Adrenal gland (tissue), 12 donors: Measurements from ENCODE around the gene MAN1B1. TPM values are rescaled to one million over a fixed set of nuclear protein-coding genes. Genes with fewer than 3 reads are reported as not detected.

ENCODE experiments used
- DNase-seq, 7 donors: peaks; one replicate each; pipeline ENCODE4 v3.0.0-alpha.2; 2019 to 2020
- H3K27ac ChIP-seq, 5 donors: fragments of 200-600 bp; sonication (generic) in 4 of 5; 1 replicate in 3 of 5; 2 replicates in 2 of 5; pipeline versions ENCODE4 v1.5.1 to v1.8.0; 2016 to 2020; ENCODE audit warnings: mild to moderate bottlenecking in 1 of 5
- H3K27me3 ChIP-seq: fragments of 200-600 bp; 2 replicates; pipeline ENCODE4 v1.8.0; 2021
- H3K36me3 ChIP-seq, 2 donors: fragments of 200-600 bp; replicated peaks in 1 of 2; 1 replicate in 1 of 2; 2 replicates in 1 of 2; pipeline versions ENCODE4 v1.5.1 to v1.8.0; 2018 to 2022
- H3K4me1 ChIP-seq, 2 donors: fragments of 200-600 bp; replicated peaks in 1 of 2; 1 replicate in 1 of 2; 2 replicates in 1 of 2; pipeline versions ENCODE4 v1.5.1 to v1.8.0; 2018 to 2021
- H3K4me3 ChIP-seq, 4 donors: fragments of 200-600 bp; sonication (generic) in 3 of 4; one replicate each; pipeline ENCODE4 v1.5.1; 2016 to 2018
- H3K9me3 ChIP-seq, 3 donors: fragments of 200-600 bp; sonication (generic) in 1 of 3; replicated peaks in 1 of 3; 1 replicate in 2 of 3; 2 replicates in 1 of 3; pipeline versions ENCODE4 v1.5.1 to v1.8.0; 2016 to 2021
- CTCF ChIP-seq, 6 experiments: fragments of 450-650 bp in 4 of 6; fragments of 200-600 bp in 2 of 6; sonication (generic) in 1 of 6; IDR thresholded peaks; 1 replicate in 5 of 6; 2 replicates in 1 of 6; pipeline versions ENCODE4 v1.5.1 to v1.8.0; 2016 to 2021; ENCODE audit warnings: antibody characterized with exemption in 6 of 6, mild to moderate bottlenecking in 2 of 6, moderate library complexity in 1 of 6
- POLR2A ChIP-seq, 2 donors: fragments of 450-650 bp; IDR thresholded peaks; one replicate each; pipeline ENCODE4 v1.6.1; 2017; ENCODE audit warnings: antibody characterized with exemption in 2 of 2, mild to moderate bottlenecking in 2 of 2, moderate library complexity in 1 of 2
- WGBS, 4 donors: extraction: QIAGEN DNeasy Blood & Tissue Kit in 2 of 4; methylation state at CpG; one replicate each; pipeline versions ENCODE4 v1.1.5 to v1.1.7; 2013 to 2017; 5-methylcytosine and 5-hydroxymethylcytosine counted together
- intact Hi-C, 2 donors: fragments of 100-400 bp; cut with DNase I; formaldehyde crosslinking; loops; one replicate each; pipeline versions ENCODE4 v1.14.1 to v1.15.0; 2022 to 2023
- polyA plus RNA-seq, 3 donors: library from polyadenylated mRNA; stranded (reverse); fragments of 200-250 nt in 2 of 3; fragments of 350-450 nt in 1 of 3; fragmentation: Illumina TruSeq in 1 of 3; extraction: RNeasy Lipid Tissue Mini Kit (QIAGEN cat#74804) in 1 of 3; gene quantifications; one replicate each; pipeline ENCODE4 v1.2.3, GENCODE V29; 2013 to 2014
- total RNA-seq, 9 donors: library from RNA; depleted of rRNA in 4 of 9; stranded (reverse); fragments of >200 nt in 4 of 9; fragments of 120-200 nt in 1 of 9; fragmentation: NEBNext Ultra II Directional in 1 of 9; extraction: Animal tissue kit (Norgen Biotek cat#: 25700) in 1 of 9; gene quantifications; one replicate each; pipeline versions ENCODE4 v1.1.0 to v1.2.4, GENCODE V29; 2013 to 2023
- donor health status: healthy with polysubstance abuse.
- donor health status: Bipolar disorder and iron deficiency.
- donor health status: DM: yes; HTN: yes; CAD: no.
- donor health status: DM: no; HTN: no; CAD: no.
- donor health status: DM: no; HTN: no; CAD: no.
- donor health status: DM: yes; HTN: yes; CAD: no.

The MAN1B1 gene
- total and polyA plus RNA-seq, 12 donors = 44.4 to 138 (median 67.9) TPM

- Histone ChIP-seq H3K4me3 (no peak overlapping the region), H3K27ac (no peak overlapping the region), H3K4me1 (no peaks in the 10 kb centered on the region), H3K36me3 (no peaks in the 10 kb centered on the region), H3K9me3 (no peaks in the 10 kb centered on the region), H3K27me3 (peaks cover 39% of the 10 kb centered on the region)
- TF ChIP-seq POLR2A (IDR thresholded peaks at IDR 0.05) = no peak
- no peak for TF ChIP-seq CTCF (IDR thresholded peaks at IDR 0.05)
- no peak for DNase-seq
- intact Hi-C loops = no loop called here
- 39 to 58% (median 47%) methylated on average over 22 to 49 of the region's 49 CpGs for WGBS, 4 donors
These were observed 59.1 kb downstream of the MAN1B1 start for GRCh38 chr9:137145731-137146526.

DNA sequence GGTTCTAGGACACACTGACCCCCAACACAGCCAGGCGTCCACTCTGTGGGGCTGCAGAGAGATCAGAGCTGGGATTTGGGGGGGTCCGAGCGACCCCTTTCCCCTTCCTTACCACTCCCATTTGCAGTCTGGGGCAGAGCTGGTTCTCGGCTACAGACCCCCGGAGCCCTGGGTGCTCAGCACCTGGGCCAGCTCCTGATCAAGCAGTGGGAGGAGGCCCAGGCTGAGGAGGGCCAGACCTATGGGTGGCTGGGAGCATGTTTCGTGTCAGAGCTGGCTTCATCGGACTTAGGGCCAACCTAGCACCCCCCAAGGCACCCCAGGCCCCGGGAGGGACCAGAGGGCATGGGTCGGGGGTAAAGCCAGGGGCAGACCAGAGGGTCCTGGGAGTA is 59.7 kb downstream of the MAN1B1 start:
- 50 to 59% (median 51%) methylated on average over 3 to 9 of the region's 9 CpGs for WGBS, 4 donors
- H3K4me3 ChIP-seq = no peak overlapping the region
- no peaks in the 10 kb centered on the region for H3K36me3 ChIP-seq
- peaks cover 33% of the 10 kb centered on the region for H3K27me3 ChIP-seq
- no peak for DNase-seq
- no peak for TF ChIP-seq POLR2A (IDR thresholded peaks at IDR 0.05)
- H3K27ac ChIP-seq = no peak overlapping the region
- intact Hi-C loops = no loop called here
- no peaks in the 10 kb centered on the region for H3K4me1 ChIP-seq
- no peaks in the 10 kb centered on the region for H3K9me3 ChIP-seq

DNA sequence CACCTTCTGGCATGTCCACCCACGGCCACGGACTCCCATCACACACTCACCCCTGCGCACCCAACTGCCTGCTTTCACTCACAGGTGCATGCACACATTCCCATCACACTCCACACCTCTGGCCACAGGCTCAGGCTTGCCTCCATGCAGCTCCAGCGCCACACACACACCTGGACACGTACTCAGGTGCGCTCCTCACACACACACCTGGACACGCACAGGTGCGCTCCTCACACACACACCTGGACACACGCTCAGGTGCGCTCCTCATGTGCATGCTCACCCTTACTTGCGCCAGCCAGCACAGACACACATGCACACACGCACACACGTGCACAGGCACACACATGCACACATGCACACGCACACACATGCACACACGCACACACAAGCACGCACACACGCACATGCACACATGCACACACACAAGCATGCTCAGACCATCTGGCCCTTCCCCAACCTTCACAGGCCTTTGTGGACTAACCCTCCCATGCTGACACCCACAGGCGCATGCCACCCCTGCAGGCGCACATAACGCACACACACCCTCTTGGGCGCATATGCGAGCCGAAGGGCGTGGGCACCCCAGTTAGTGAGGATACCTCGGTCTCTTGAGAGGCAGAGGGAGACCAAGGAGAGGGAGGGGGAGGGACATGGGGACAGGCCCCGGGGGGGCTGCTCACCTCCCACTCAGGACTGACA is 60.5 kb downstream of the MAN1B1 start:
- Histone ChIP-seq H3K27ac (no peak overlapping the region), H3K27me3 (peaks cover 25% of the 10 kb centered on the region), H3K36me3 (no peaks in the 10 kb centered on the region), H3K9me3 (no peaks in the 10 kb centered on the region), H3K4me1 (no peaks in the 10 kb centered on the region), H3K4me3 (no peak overlapping the region)
- no peak for DNase-seq
- TF ChIP-seq CTCF (IDR thresholded peaks at IDR 0.05) (no peak), POLR2A (IDR thresholded peaks at IDR 0.05) (no peak)
- intact Hi-C loops = no loop called here
- 78 to 89% (median 81%) methylated on average over 17 to 26 of the region's 26 CpGs for WGBS, 4 donors

DNA sequence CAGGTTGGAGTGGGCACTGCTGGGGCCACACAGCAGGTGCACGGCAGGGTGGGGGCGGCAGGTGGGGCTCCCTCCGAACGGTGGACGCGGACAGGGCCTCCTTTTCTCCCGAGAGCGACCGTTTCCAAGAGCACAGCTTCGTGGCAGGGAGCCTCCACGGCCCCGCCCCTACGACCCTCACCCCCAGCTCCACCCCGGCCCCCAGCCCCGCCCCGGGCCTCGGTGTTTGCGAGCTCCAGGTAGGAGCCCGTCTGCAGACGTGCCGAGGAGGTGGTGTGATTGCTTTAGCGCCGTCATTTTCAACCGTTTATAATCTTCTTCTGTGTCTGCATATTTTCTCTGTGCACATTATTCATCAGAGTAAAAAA is 61.0 kb downstream of the MAN1B1 start:
- peaks cover 20% of the 10 kb centered on the region for H3K27me3 ChIP-seq
- DNase-seq = no peak
- H3K4me1 ChIP-seq = no peaks in the 10 kb centered on the region
- TF ChIP-seq POLR2A (IDR thresholded peaks at IDR 0.05) = no peak
- TF ChIP-seq CTCF (IDR thresholded peaks at IDR 0.05) = no peak
- WGBS, 4 donors = 28 to 44% (median 34%) methylated on average over 9 to 23 of the region's 24 CpGs
- no peaks in the 10 kb centered on the region for H3K9me3 ChIP-seq
- no peak overlapping the region for H3K27ac ChIP-seq
- no peaks in the 10 kb centered on the region for H3K36me3 ChIP-seq
- intact Hi-C loops = no loop called here
- no peak overlapping the region for H3K4me3 ChIP-seq
